ENCODE data around the gene HGFAC. TPM values are rescaled to one million over a fixed set of nuclear protein-coding genes. Genes with fewer than 3 reads are reported as not detected.

HGFAC gene
- total RNA-seq, 1 donor from 2014 or later, result 0.35 TPM

- no peaks in the 10 kb centered on the region for H3K27me3 Mint-ChIP-seq (ENCODE audit: low read depth)
- TF ChIP-seq, protein P1, sequence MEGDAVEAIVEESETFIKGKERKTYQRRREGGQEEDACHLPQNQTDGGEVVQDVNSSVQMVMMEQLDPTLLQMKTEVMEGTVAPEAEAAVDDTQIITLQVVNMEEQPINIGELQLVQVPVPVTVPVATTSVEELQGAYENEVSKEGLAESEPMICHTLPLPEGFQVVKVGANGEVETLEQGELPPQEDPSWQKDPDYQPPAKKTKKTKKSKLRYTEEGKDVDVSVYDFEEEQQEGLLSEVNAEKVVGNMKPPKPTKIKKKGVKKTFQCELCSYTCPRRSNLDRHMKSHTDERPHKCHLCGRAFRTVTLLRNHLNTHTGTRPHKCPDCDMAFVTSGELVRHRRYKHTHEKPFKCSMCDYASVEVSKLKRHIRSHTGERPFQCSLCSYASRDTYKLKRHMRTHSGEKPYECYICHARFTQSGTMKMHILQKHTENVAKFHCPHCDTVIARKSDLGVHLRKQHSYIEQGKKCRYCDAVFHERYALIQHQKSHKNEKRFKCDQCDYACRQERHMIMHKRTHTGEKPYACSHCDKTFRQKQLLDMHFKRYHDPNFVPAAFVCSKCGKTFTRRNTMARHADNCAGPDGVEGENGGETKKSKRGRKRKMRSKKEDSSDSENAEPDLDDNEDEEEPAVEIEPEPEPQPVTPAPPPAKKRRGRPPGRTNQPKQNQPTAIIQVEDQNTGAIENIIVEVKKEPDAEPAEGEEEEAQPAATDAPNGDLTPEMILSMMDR (IDR thresholded peaks at IDR 0.05), result peak; percentile 37
- DNase-seq (ENCODE audit: low spot score), result no peak
- no peaks in the 10 kb centered on the region for H3K36me3 Mint-ChIP-seq (ENCODE audit: low read depth)
- no peak overlapping the region for H3K27ac Mint-ChIP-seq (ENCODE audit: unreplicated experiment)
- H3K4me1 Mint-ChIP-seq (ENCODE audit: low read depth), result no peaks in the 10 kb centered on the region
- no peaks in the 10 kb centered on the region for H3K9me3 Mint-ChIP-seq (ENCODE audit: low read depth)
- no peak overlapping the region for H3K4me3 Mint-ChIP-seq (ENCODE audit: unreplicated experiment)
Measured at GRCh38 chr4:3443750-3444309, 2.1 kb downstream of the HGFAC start.

DNA sequence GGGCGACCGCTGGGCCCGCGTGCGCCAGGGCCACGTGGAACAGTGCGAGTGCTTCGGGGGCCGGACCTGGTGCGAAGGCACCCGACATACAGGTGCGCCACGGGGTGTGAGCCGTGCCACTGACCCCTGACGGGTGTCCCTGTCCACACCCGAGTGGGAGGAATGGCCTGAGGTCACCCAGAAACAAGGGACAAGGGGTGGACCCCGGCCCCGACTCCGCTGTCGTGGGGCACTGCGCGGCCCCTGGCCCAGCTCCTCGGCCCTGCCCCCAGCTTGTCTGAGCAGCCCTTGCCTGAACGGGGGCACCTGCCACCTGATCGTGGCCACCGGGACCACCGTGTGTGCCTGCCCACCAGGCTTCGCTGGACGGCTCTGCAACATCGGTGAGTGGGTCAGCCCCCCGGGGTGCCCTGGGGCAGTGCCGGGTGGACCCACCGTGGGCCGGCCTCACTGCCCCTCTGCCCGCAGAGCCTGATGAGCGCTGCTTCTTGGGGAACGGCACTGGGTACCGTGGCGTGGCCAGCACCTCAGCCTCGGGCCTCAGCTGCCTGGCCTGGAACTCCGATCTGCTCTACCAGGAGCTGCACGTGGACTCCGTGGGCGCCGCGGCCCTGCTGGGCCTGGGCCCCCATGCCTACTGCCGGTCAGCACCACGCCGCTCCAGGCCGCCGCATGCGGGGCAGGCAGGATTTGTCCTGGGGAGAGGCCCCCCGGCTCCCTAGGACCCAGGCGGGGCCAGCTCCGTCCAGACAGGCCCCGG is 2.8 kb downstream of the HGFAC start:
- Mint-ChIP-seq H3K27me3 (ENCODE audit: low read depth) (no peaks in the 10 kb centered on the region), H3K4me1 (ENCODE audit: low read depth) (no peaks in the 10 kb centered on the region), H3K36me3 (ENCODE audit: low read depth) (no peaks in the 10 kb centered on the region), H3K4me3 (ENCODE audit: unreplicated experiment) (no peak overlapping the region), H3K9me3 (ENCODE audit: low read depth) (no peaks in the 10 kb centered on the region), H3K27ac (ENCODE audit: unreplicated experiment) (no peak overlapping the region)
- no peak for DNase-seq (ENCODE audit: low spot score)
- TF ChIP-seq, protein P1 (IDR thresholded peaks at IDR 0.05), result no peak

- Mint-ChIP-seq H3K27ac (ENCODE audit: unreplicated experiment) (no peak overlapping the region), H3K36me3 (ENCODE audit: low read depth) (no peaks in the 10 kb centered on the region), H3K4me3 (ENCODE audit: unreplicated experiment) (no peak overlapping the region), H3K4me1 (ENCODE audit: low read depth) (no peaks in the 10 kb centered on the region), H3K27me3 (ENCODE audit: low read depth) (no peaks in the 10 kb centered on the region), H3K9me3 (ENCODE audit: low read depth) (no peaks in the 10 kb centered on the region)
- no peak for DNase-seq (ENCODE audit: low spot score)
- TF ChIP-seq, protein P1 (IDR thresholded peaks at IDR 0.05), result no peak
Measured at GRCh38 chr4:3445111-3445820, 3.5 kb downstream of the HGFAC start.

DNA sequence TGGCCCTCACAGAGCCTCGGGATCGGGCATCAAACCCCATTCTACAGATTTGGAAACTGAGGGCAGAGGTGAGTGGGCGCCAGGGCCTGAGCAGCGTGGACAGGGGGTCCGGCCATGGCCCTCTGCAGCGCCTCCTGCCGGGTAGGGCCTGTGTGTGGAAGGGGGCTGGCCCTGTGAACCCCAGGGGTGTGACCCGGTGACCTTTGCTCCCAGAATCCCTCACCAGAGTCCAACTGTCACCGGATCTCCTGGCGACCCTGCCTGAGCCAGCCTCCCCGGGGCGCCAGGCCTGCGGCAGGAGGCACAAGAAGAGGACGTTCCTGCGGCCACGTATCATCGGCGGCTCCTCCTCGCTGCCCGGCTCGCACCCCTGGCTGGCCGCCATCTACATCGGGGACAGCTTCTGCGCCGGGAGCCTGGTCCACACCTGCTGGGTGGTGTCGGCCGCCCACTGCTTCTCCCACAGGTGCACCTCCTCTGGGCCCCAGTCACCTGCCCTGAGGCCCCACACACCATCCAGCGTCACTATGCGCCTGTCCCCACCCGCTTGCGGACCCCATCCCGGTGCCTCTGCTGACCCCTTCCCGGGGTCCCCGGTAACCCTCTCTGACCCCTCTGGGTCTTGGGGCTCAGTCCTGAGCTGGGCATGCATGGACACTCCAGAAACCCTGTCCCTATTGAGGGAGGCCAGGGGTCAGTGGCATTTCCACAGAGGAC is 4.2 kb downstream of the HGFAC start:
- H3K27ac Mint-ChIP-seq (ENCODE audit: unreplicated experiment), result no peak overlapping the region
- H3K4me1 Mint-ChIP-seq (ENCODE audit: low read depth), result no peaks in the 10 kb centered on the region
- H3K36me3 Mint-ChIP-seq (ENCODE audit: low read depth), result no peaks in the 10 kb centered on the region
- no peaks in the 10 kb centered on the region for H3K27me3 Mint-ChIP-seq (ENCODE audit: low read depth)
- H3K4me3 Mint-ChIP-seq (ENCODE audit: unreplicated experiment), result no peak overlapping the region
- no peak for DNase-seq (ENCODE audit: low spot score)
- TF ChIP-seq, protein P1 (IDR thresholded peaks at IDR 0.05), result no peak
- H3K9me3 Mint-ChIP-seq (ENCODE audit: low read depth), result no peaks in the 10 kb centered on the region
